Measurements from ENCODE around the gene ARHGEF7.

The ARHGEF7 gene

GRCh38 chr13:111204438-111205177 is 89.5 kb downstream of the ARHGEF7 start:
- Histone ChIP-seq H4K20me1 (ENCODE audit: insufficient read depth, low read length) (peaks cover 88% of the 10 kb centered on the region), H3K79me2 (ENCODE audit: low read length) (peaks cover 86% of the 10 kb centered on the region), H3K9ac (ENCODE audit: low read length) (no peak overlapping the region), H3K27ac (ENCODE audit: low read length) (no peak overlapping the region), H3K27me3 (ENCODE audit: low read depth, low read length) (no peaks in the 10 kb centered on the region), H3K4me2 (ENCODE audit: low read length) (no peak overlapping the region), H3K9me3 (ENCODE audit: insufficient read depth, low read length) (no peaks in the 10 kb centered on the region), H3K4me3 (ENCODE audit: low read length) (no peak overlapping the region), H3K4me1 (ENCODE audit: low read length) (peaks cover 19% of the 10 kb centered on the region; the same call in 1 of the 2 replicates), H2AFZ (ENCODE audit: low read depth, low read length) (no peak overlapping the region), H3K36me3 (replicated peaks; ENCODE audit: low read depth, low read length) (peaks cover 12% of the 10 kb centered on the region)
- TF ChIP-seq CTCF (IDR thresholded peaks at IDR 0.05; ENCODE audit: low read depth, low read length): no peak
- TF ChIP-seq EZH2phosphoT487 (IDR thresholded peaks at IDR 0.05; ENCODE audit: low read depth): no peak

- no peak for TF ChIP-seq EZH2phosphoT487 (IDR thresholded peaks at IDR 0.05; ENCODE audit: low read depth)
- no peak for TF ChIP-seq CTCF (IDR thresholded peaks at IDR 0.05; ENCODE audit: low read depth, low read length)
- no peak overlapping the region for H3K4me2 ChIP-seq (ENCODE audit: low read length)
- peaks cover 7% of the 10 kb centered on the region for H3K36me3 ChIP-seq (replicated peaks; ENCODE audit: low read depth, low read length)
- H3K27me3 ChIP-seq (ENCODE audit: low read depth, low read length): no peaks in the 10 kb centered on the region
- H3K27ac ChIP-seq (ENCODE audit: low read length): no peak overlapping the region
- no peak overlapping the region for H2AFZ ChIP-seq (ENCODE audit: low read depth, low read length)
- no peak overlapping the region for H3K4me3 ChIP-seq (ENCODE audit: low read length)
- peaks cover 85% of the 10 kb centered on the region for H4K20me1 ChIP-seq (ENCODE audit: insufficient read depth, low read length)
- no peaks in the 10 kb centered on the region for H3K9me3 ChIP-seq (ENCODE audit: insufficient read depth, low read length)
- no peak overlapping the region for H3K9ac ChIP-seq (ENCODE audit: low read length)
- H3K79me2 ChIP-seq (ENCODE audit: low read length): peaks cover 85% of the 10 kb centered on the region
- peaks cover 19% of the 10 kb centered on the region; the same call in 1 of the 2 replicates for H3K4me1 ChIP-seq (ENCODE audit: low read length)
Measured at GRCh38 chr13:111206148-111206547, 91.0 kb downstream of the ARHGEF7 start.

- TF ChIP-seq EZH2phosphoT487 (IDR thresholded peaks at IDR 0.05; ENCODE audit: low read depth) (no peak), CTCF (IDR thresholded peaks at IDR 0.05; ENCODE audit: low read depth, low read length) (no peak)
- Histone ChIP-seq H3K4me1 (ENCODE audit: low read length) (peaks cover 6% of the 10 kb centered on the region; the same call in 1 of the 2 replicates), H3K27me3 (ENCODE audit: low read depth, low read length) (no peaks in the 10 kb centered on the region), H3K4me3 (ENCODE audit: low read length) (no peak overlapping the region), H3K27ac (ENCODE audit: low read length) (no peak overlapping the region), H3K9me3 (ENCODE audit: insufficient read depth, low read length) (no peaks in the 10 kb centered on the region), H2AFZ (ENCODE audit: low read depth, low read length) (no peak overlapping the region), H3K36me3 (replicated peaks; ENCODE audit: low read depth, low read length) (peaks cover 7% of the 10 kb centered on the region), H4K20me1 (ENCODE audit: insufficient read depth, low read length) (peaks cover 83% of the 10 kb centered on the region), H3K9ac (ENCODE audit: low read length) (no peak overlapping the region), H3K79me2 (ENCODE audit: low read length) (peaks cover 85% of the 10 kb centered on the region), H3K4me2 (ENCODE audit: low read length) (no peak overlapping the region)
Measured at GRCh38 chr13:111209613-111210012, 94.5 kb downstream of the ARHGEF7 start.

- Histone ChIP-seq H3K36me3 (replicated peaks; ENCODE audit: low read depth, low read length) (peaks cover 7% of the 10 kb centered on the region), H3K4me3 (ENCODE audit: low read length) (no peak overlapping the region), H3K9ac (ENCODE audit: low read length) (no peak overlapping the region), H3K4me1 (ENCODE audit: low read length) (peaks cover 6% of the 10 kb centered on the region; the same call in 1 of the 2 replicates), H3K9me3 (ENCODE audit: insufficient read depth, low read length) (no peaks in the 10 kb centered on the region), H3K27me3 (ENCODE audit: low read depth, low read length) (no peaks in the 10 kb centered on the region), H3K4me2 (ENCODE audit: low read length) (no peak overlapping the region), H2AFZ (ENCODE audit: low read depth, low read length) (no peak overlapping the region), H3K79me2 (ENCODE audit: low read length) (peaks cover 85% of the 10 kb centered on the region), H3K27ac (ENCODE audit: low read length) (no peak overlapping the region), H4K20me1 (ENCODE audit: insufficient read depth, low read length) (peaks cover 83% of the 10 kb centered on the region)
- TF ChIP-seq EZH2phosphoT487 (IDR thresholded peaks at IDR 0.05; ENCODE audit: low read depth): no peak
- no peak for TF ChIP-seq CTCF (IDR thresholded peaks at IDR 0.05; ENCODE audit: low read depth, low read length)
Measured at GRCh38 chr13:111210091-111210490, 95.0 kb downstream of the ARHGEF7 start.

Measured in OCI-LY3 (cell line).